ENCODE measurements around the gene COPZ2.

COPZ2 gene

DNA sequence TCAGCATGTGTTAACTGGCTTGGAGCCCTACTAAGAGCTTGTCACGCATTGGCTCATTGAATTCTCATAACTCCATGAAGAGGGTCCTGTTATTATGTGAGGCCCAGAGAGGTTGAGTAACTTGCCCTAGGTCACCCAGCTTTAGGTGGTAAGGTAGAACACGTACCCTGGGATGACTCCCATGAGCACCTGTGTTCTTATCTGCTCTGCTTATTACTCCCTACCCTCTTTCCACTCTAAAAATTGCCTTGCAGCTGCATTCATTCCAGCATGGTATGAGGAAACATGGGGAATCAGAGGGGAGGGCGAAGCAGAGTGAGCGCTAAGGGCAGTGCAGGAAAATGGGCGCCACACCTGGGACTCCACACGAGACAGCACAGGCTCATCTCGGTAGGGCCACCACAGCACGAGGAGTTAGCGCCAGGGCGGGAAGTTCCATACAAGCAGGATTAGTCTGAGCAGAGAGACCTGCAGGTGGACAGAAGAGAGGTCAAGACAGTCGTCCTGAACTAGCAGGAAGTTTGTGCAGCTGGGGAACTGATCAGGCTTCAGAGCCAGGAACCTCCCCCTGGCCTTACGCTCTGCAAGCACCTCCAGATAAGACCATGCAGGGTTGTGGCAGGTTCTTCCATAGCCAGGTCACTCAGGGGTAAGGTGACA is 10.1 kb downstream of the COPZ2 start:
- DNase-seq (ENCODE audit: low read depth), result no peak
- TF ChIP-seq, protein P1, sequence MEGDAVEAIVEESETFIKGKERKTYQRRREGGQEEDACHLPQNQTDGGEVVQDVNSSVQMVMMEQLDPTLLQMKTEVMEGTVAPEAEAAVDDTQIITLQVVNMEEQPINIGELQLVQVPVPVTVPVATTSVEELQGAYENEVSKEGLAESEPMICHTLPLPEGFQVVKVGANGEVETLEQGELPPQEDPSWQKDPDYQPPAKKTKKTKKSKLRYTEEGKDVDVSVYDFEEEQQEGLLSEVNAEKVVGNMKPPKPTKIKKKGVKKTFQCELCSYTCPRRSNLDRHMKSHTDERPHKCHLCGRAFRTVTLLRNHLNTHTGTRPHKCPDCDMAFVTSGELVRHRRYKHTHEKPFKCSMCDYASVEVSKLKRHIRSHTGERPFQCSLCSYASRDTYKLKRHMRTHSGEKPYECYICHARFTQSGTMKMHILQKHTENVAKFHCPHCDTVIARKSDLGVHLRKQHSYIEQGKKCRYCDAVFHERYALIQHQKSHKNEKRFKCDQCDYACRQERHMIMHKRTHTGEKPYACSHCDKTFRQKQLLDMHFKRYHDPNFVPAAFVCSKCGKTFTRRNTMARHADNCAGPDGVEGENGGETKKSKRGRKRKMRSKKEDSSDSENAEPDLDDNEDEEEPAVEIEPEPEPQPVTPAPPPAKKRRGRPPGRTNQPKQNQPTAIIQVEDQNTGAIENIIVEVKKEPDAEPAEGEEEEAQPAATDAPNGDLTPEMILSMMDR (conservative IDR thresholded peaks at IDR 0.05; ENCODE audit: low read depth, low read length), result no peak
- no peak overlapping the region for H3K4me3 ChIP-seq (ENCODE audit: low read depth, low read length)

DNA sequence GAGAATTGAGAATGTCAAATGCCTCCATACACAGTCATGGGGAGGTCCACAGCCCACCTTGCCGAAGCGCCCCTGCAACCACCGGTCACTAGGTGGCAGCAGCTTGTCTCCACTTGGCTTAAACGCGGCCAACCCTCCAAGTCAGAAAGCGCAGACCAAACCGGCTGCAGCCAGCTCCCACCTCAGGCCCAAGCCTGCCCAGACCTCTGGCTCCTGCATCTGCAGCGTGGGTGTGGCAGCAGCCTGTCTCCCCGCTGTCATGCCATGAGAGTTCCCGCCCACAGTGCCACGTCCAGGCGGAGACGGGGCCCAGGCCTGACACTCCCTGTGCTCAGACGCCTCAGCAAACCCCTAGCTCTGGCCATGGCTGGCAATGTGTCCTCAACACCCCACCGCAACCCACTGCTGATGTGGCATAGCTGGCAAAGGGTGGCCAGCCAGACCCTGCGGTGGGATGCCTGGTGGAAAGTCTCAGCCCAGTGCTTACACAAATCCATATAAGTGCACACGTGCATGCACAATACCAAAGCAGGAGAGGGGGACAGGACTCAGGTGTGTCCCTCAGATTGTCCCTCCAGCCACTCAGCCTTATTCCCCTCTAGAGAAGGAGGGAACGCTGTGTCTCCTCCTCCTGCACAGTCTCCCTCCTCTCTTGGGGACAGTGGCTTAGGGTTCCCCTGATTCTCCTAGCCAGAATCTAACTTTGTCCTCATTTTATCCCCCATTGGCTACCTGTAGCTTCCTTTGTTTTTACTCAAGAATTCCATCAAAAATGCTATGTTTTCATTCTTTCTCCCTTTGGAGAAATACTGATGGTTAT is 10.9 kb downstream of the COPZ2 start:
- H3K4me3 ChIP-seq (ENCODE audit: low read depth, low read length), result no peak overlapping the region
- peak; percentile 94 for DNase-seq (ENCODE audit: low read depth)
- TF ChIP-seq, protein P1 (conservative IDR thresholded peaks at IDR 0.05; ENCODE audit: low read depth, low read length), result peak; percentile 97

DNA sequence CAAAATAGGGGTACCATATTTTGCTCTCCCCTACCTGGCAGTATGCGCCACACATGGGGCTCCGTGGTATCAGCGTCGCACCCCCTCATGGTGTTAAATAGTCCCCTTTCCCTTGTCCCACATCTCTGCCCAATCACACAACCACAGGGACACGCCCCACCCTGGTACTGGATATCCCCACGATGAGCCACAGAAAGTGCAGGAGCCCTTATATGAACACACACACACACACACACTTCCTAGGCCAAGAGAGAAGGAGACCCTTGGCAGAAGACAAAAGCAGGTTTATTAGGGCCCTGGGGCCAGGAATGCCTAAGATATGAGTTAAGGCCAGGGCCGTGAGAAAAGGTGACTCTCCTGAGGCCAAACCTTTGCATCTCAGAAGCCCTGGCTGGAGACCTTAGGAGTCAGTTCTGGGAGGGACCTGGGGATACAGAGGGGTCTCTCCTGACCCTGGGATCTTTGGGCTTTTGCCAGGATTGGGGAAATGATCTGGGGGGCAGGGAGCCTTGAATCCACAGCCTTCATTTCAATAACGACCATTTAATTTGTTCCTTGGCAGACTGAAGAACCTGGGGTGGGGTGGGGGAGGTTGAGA is 11.6 kb downstream of the COPZ2 start:
- H3K4me3 ChIP-seq (ENCODE audit: low read depth, low read length), result no peak overlapping the region
- DNase-seq (ENCODE audit: low read depth), result no peak
- TF ChIP-seq, protein P1 (conservative IDR thresholded peaks at IDR 0.05; ENCODE audit: low read depth, low read length), result no peak

DNA sequence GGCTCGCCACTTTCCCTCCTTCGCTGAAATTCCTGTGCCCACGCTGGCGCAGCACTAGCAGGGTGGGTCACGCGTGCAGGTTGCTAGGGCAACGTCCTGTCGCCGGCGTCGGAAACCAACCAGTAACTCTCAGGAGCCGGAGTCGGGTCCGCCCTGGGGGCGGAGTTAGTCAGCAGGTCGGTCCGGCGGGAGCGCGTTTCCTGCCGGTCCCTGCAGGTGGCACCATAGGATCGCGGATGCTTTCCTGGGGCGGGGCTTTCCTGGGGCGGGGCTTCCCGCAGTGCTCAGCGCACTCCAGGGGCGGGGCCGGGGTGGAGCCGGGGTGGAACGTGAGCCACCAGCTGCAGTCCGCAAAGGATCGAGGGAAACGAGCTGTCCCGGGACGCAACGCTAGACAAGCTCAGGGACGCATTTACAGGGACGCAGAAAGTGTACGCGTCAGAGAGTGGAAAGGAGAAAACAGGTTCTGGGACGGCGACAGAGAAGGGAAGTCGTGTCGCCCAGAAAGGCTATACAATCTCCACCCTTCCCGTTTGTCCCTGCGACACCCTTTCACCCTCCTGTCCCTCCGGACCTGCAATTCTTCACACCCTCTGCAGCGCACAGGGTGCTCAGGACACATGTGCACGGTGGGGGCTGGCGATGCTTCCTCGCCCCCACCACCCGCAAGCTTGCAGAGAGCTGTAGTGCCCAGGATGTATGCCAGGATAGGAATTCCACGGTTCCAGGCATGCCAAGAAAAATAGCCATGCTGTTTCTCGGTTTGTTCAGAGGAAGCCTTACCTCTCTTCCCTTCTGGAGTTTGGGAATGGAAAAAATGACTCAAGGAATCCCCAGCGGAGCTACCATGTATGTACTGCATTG is 12.3 kb downstream of the COPZ2 start:
- TF ChIP-seq, protein P1 (conservative IDR thresholded peaks at IDR 0.05; ENCODE audit: low read depth, low read length), result peak; percentile 82
- DNase-seq (ENCODE audit: low read depth), result peak; percentile 98
- peak overlapping the region; percentile 57 for H3K4me3 ChIP-seq (ENCODE audit: low read depth, low read length)

DNA sequence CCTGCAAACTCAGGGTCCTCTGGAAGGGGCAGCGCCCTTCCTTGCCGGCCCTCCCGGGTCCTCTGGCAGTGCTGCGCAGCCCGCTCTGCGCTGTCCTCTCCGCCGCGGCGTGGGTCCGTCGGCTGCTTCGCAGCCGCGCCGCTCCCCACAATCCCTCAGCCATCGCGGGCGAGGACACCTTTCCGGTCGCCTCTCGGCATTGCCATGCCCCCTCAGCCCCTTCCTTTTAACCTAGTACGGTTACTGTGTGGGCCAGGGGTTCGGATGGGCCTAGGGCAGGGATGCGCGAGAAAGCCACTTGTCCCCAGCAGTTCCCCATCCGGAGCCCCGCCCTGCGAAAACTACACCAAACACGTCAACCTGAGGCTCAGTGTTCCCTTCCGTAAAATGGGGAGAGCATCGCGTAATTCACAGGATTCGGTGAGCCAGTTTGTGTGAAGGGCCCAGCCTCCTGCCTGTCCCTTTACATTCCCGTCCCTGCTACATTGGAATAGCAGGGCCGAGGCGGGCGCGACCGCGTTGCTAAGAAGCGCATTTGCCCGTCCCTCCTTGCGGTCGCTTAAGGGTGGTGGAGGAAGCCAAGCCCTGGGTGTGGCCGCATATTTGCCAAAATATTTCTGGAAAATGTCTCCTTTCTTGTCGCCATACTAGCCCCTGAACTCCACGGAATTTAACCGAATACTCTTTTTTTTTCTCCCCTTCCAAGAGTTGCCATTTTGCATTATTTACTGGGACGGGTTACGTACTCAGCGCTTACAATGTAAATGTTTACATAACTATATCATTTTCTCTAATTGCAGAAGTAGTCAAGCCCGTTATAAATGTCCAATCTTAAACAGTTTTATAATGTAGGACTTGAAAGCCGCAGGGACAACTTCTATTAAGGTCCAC is 13.2 kb downstream of the COPZ2 start:
- peak overlapping the region; percentile 51 for H3K4me3 ChIP-seq (ENCODE audit: low read depth, low read length)
- DNase-seq (ENCODE audit: low read depth), result no peak
- TF ChIP-seq, protein P1 (conservative IDR thresholded peaks at IDR 0.05; ENCODE audit: low read depth, low read length), result no peak

Measured in choroid plexus epithelial cell (primary cell).